GM20431 (cell line): Measurements from ENCODE around the gene INPP5J.
"Not testable (repeated sequence)": the region's sequence is repeated elsewhere in the genome, so short reads cannot be mapped to it uniquely, and the experiment has no call there.

Experiments used
- in situ Hi-C: fragments of 300-500 bp; cut with MseI, MboI; formaldehyde crosslinking; loops from one replicate; pipeline ENCODE4 v1.15.0; 2020; ENCODE audit warnings: low sequenced_read_pairs; ENCODE audit not compliant: unreplicated experiment

INPP5J gene

GRCh38 chr22:31122532-31123291 lies at the start of gene INPP5J:
Gene INPP5J (plus strand): TSS chr22:31122966. CDS start chr22:31123015, 49 bp downstream.
- in situ Hi-C loops: no loop called here

- in situ Hi-C loops: not testable (repeated sequence)
These were observed 49.6 kb upstream of the INPP5J start for GRCh38 chr22:31073125-31073524.

- in situ Hi-C loops: not testable (repeated sequence)
These were observed 49.1 kb upstream of the INPP5J start for GRCh38 chr22:31073545-31074145.

GRCh38 chr22:31075961-31076360 lies 46.8 kb upstream of the INPP5J start:
- in situ Hi-C loops: no loop called here

GRCh38 chr22:31077681-31078080 lies 45.1 kb upstream of the INPP5J start:
- in situ Hi-C loops: no loop called here

GRCh38 chr22:31078389-31078788 lies 44.4 kb upstream of the INPP5J start:
- in situ Hi-C loops: not testable (repeated sequence)

GRCh38 chr22:31079095-31079642 lies 43.6 kb upstream of the INPP5J start:
- in situ Hi-C loops: no loop called here

GRCh38 chr22:31080164-31080847 lies 42.5 kb upstream of the INPP5J start:
- in situ Hi-C loops: loop anchor here (10.0 kb wide), 1 partner anchor 136 kb away; no protein-coding TSS in a partner anchor

GRCh38 chr22:31080848-31081649 lies 41.7 kb upstream of the INPP5J start, which contains the start of gene SMTN:
Gene SMTN (plus strand): TSS chr22:31081318. CDS start chr22:31083259, 1,941 bp downstream.
- in situ Hi-C loops: loop anchor here (10.0 kb wide), 1 partner anchor 136 kb away; no protein-coding TSS in a partner anchor

GRCh38 chr22:31081963-31082605 lies 40.7 kb upstream of the INPP5J start:
- in situ Hi-C loops: loop anchor here (10.0 kb wide), 1 partner anchor 137 kb away; no protein-coding TSS in a partner anchor

- in situ Hi-C loops: loop anchor here (10.0 kb wide), 1 partner anchor 138 kb away; no protein-coding TSS in a partner anchor
These were observed 40.0 kb upstream of the INPP5J start for GRCh38 chr22:31082606-31083376.

- in situ Hi-C loops: loop anchor here (10.0 kb wide), 1 partner anchor 139 kb away; no protein-coding TSS in a partner anchor
These were observed 39.4 kb upstream of the INPP5J start for GRCh38 chr22:31083377-31083768.

GRCh38 chr22:31083923-31084810 lies 38.6 kb upstream of the INPP5J start:
- in situ Hi-C loops: loop anchor here (10.0 kb wide), 1 partner anchor 139 kb away; no protein-coding TSS in a partner anchor

GRCh38 chr22:31084811-31085492 lies 37.8 kb upstream of the INPP5J start:
- in situ Hi-C loops: loop anchor here (10.0 kb wide), 1 partner anchor 140 kb away; no protein-coding TSS in a partner anchor

- in situ Hi-C loops: loop anchor here (10.0 kb wide), 1 partner anchor 141 kb away; no protein-coding TSS in a partner anchor
These were observed 37.3 kb upstream of the INPP5J start for GRCh38 chr22:31085493-31085824.

- in situ Hi-C loops: loop anchor here (10.0 kb wide), 1 partner anchor 141 kb away; no protein-coding TSS in a partner anchor
These were observed 36.8 kb upstream of the INPP5J start for GRCh38 chr22:31085928-31086327.
